K562 (cell line): Measurements from ENCODE around the gene ARL8A. TPM values are rescaled to one million over a fixed set of nuclear protein-coding genes. Genes with fewer than 3 reads are reported as not detected.

Experiments used
- HMG20B ChIP-seq: fragments of 250-450 bp; sonication (Bioruptor Pico); IDR thresholded peaks from 2 replicates; pipeline ENCODE4 v1.5.0; 2021; ENCODE audit warnings: mild to moderate bottlenecking
- KAT7 ChIP-seq: sonication (generic); formaldehyde crosslinking; IDR thresholded peaks from 2 replicates; pipeline ENCODE4 v1.8.0; 2022; ENCODE audit warnings: missing genetic modification reagents, mild to moderate bottlenecking, borderline replicate concordance
- NR4A1 ChIP-seq, 2 experiments: fragments of 250-450 bp in 1 of 2; fragments of 450-650 bp in 1 of 2; sonication (Bioruptor Pico) in 1 of 2; IDR thresholded peaks; 2 replicates each; pipeline versions ENCODE4 v1.4.0 to v1.6.1; 2016 to 2020; ENCODE audit warnings: mild to moderate bottlenecking in 2 of 2, missing compliant biosample characterization in 1 of 2, missing genetic modification characterization in 1 of 2, moderate library complexity in 1 of 2
- SMAD4 ChIP-seq: fragments of 250-450 bp; sonication (Bioruptor Pico); conservative IDR thresholded peaks from 2 replicates; pipeline ENCODE4 v1.8.0; 2021; ENCODE audit warnings: inconsistent platforms, mild to moderate bottlenecking, moderate library complexity
- TAF9B ChIP-seq: fragments of 450-650 bp; IDR thresholded peaks from 2 replicates; pipeline ENCODE4 v1.6.1; 2018; ENCODE audit warnings: mild to moderate bottlenecking; ENCODE audit not compliant: partially characterized antibody
- XRCC3 ChIP-seq: fragments of 450-650 bp; IDR thresholded peaks from 2 replicates; pipeline ENCODE4 v1.6.1; 2017; ENCODE audit warnings: mild to moderate bottlenecking, moderate library complexity
- XRCC5 ChIP-seq: fragments of 200-400 bp; formaldehyde crosslinking; IDR thresholded peaks from 2 replicates; pipeline ENCODE4 v1.6.1; 2017; ENCODE audit warnings: low read depth, mild to moderate bottlenecking, low read length
- ZBTB5 ChIP-seq: fragments of 450-650 bp; IDR thresholded peaks from 2 replicates; pipeline ENCODE4 v1.6.1; 2017; ENCODE audit warnings: antibody characterized with exemption
- ZNF699 ChIP-seq: fragments of 250-450 bp; sonication (Bioruptor Pico); IDR thresholded peaks from 2 replicates; pipeline ENCODE4 v1.8.0; 2021; ENCODE audit warnings: mild to moderate bottlenecking, moderate library complexity; ENCODE audit not compliant: insufficient replicate concordance
- polyA plus RNA-seq, 8 experiments: library from polyadenylated mRNA; depleted of rRNA in 4 of 8; stranded (reverse) in 5 of 8; unstranded in 3 of 8; fragments of >200 nt; fragmentation: Nextera tagmentation in 2 of 8; fragmentation: Illumina TruSeq in 1 of 8; extraction: Ambion mirVana in 2 of 8; extraction: Trizol in 1 of 8; gene quantifications; 2 replicates each; pipeline versions ENCODE4 v1.2.1 to v1.2.3, GENCODE V29; 2011 to 2014; ENCODE audit warnings: inconsistent platforms in 1 of 8, missing spikeins in 1 of 8
- total RNA-seq, 7 experiments: library from RNA; depleted of rRNA in 6 of 7; stranded (reverse); fragments of >200 nt in 6 of 7; fragmentation: Illumina TruSeq in 2 of 7; extraction: Trizol in 2 of 7; gene quantifications; 2 replicates each; pipeline versions ENCODE4 v1.2.1 to v1.2.3, GENCODE V29; 2011 to 2021; ENCODE audit warnings: low replicate concordance in 1 of 7

The ARL8A gene
- total and polyA plus RNA-seq, 9 of the 15 experiments (the other 6 are each of a cell fraction or from before 2014, with no cell fraction given) = 0.17 to 27.3 (median 15.6) TPM

DNA sequence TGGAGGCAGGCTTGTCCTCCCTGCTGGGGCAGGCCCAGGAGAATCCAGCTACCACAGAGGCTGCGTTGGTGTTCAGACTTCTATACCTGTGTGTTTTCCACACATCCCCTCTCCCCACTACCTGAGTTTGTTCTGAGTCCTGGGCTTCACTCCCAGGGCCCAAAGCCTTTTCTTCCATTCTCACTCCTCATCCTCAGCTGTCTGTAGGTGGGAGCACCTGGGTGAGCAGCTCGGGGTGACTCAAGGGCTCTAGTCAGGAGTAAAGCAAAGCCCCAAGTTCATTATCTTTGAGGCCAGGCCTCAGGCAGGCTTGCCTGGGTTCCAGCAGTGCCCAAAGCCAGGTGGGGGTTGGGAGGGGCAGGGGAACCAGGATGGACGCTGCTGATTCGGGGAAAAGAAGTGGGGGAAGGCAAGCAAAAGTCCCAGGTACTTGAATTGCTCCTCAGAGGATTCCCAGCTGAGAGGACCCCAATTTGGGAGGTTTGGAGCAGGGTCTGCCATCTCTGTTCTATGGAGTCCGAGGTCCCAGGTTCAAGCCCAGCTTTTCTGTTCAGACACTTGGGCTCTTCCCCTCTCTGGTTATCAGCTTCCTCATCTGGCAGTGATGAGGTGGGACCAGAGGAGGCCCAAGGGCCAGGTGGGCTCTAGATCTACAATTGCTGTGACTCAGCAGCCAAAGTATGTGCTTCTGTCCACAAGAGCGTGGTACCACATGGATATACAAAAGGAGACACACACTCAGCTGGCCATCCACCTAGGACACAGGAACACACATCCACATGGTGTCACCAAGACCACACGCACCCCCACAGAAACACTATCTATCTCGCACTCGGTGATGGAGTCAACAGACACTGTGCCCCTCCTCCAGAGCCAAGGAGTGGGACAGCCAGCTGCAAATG is 21.7 kb upstream of the ARL8A start (continued):
- TF ChIP-seq ZBTB5 = no peak
- TF ChIP-seq SMAD4 (CRISPR knock-in tag) = no peak
- TF ChIP-seq NR4A1 (CRISPR knock-in tag; IDR thresholded peaks at IDR 0.05) = no peak
- TF ChIP-seq NR4A1 (tag; IDR thresholded peaks at IDR 0.05) = no peak
- TF ChIP-seq XRCC3 = no peak
- no peak for TF ChIP-seq KAT7 (CRISPR knock-in tag)
- no peak for TF ChIP-seq TAF9B
- no peak for TF ChIP-seq ZNF699
- TF ChIP-seq XRCC5 = no peak
- TF ChIP-seq HMG20B (CRISPR knock-in tag) = no peak
